Endothelial cell of umbilical vein (primary cell): ENCODE measurements around the gene CAMKMT. TPM values are rescaled to one million over a fixed set of nuclear protein-coding genes. Genes with fewer than 3 reads are reported as not detected.

Experiments used
- BruUV-seq: library from RNA; stranded (reverse); fragments of 400-500 nt; replicated peaks from 2 replicates; lab custom pipeline; 2021; lab: Mats Ljungman, UMichigan
- CTCF ChIA-PET: fragments of 300-600, 350-600 bp; sonication (Branson Sonifier 250); formaldehyde crosslinking; loops from one replicate; lab custom pipeline; 2021; ENCODE audit warnings: antibody characterized with exemption, inconsistent platforms; lab: Charles Lee
- POLR2A ChIA-PET: fragments of 300-600, 350-600 bp; sonication (Branson Sonifier 250); formaldehyde crosslinking; loops from one replicate; lab custom pipeline; 2021; ENCODE audit warnings: antibody characterized with exemption, inconsistent platforms; lab: Charles Lee
- DNase-seq: peaks from one replicate; pipeline ENCODE4 v3.0.0-alpha.2; 2011; ENCODE audit warnings: low read depth, low spot score
- FAIRE-seq: peaks from 2 replicates; lab custom pipeline; 2011; peaks lifted over from hg19 to GRCh38; lab: Jason Lieb, UNC
- H2AFZ ChIP-seq: 2 replicates; pipeline ENCODE4 v1.6.0; 2012; ENCODE audit warnings: low read depth, low read length, control low read depth, inconsistent platforms
- H3K27ac ChIP-seq: 2 replicates; pipeline ENCODE4 v1.5.1; 2011; ENCODE audit warnings: low read depth, mild to moderate bottlenecking, control low read depth, low read length, moderate library complexity; ENCODE audit not compliant: insufficient read depth
- H3K27me3 ChIP-seq, 2 experiments: 2 replicates each; pipeline versions ENCODE4 v1.6.0 to v1.6.1; 2011; ENCODE audit warnings: low read length in 2 of 2, mixed read lengths in 1 of 2; ENCODE audit not compliant: control insufficient read depth in 2 of 2, insufficient read depth in 2 of 2
- H3K36me3 ChIP-seq, 2 experiments: 2 replicates in 1 of 2; 3 replicates in 1 of 2; pipeline ENCODE4 v1.5.1; 2011; ENCODE audit warnings: low read length in 2 of 2, mild to moderate bottlenecking in 1 of 2, moderate library complexity in 1 of 2; ENCODE audit not compliant: control insufficient read depth in 2 of 2, insufficient read depth in 2 of 2; ENCODE audit errors: extremely low read depth in 1 of 2
- H3K4me1 ChIP-seq: 3 replicates; pipeline ENCODE4 v1.5.1; 2011; ENCODE audit warnings: mild to moderate bottlenecking, low read length; ENCODE audit not compliant: control insufficient read depth, insufficient read depth; ENCODE audit errors: extremely low read depth
- H3K4me2 ChIP-seq: 2 replicates; pipeline ENCODE4 v1.6.1; 2011; ENCODE audit warnings: low read length, control low read depth, mixed read lengths; ENCODE audit not compliant: insufficient read depth
- H3K4me3 ChIP-seq, 3 experiments: fragments of 200-600 bp in 1 of 3; sonication (generic), shearing (Covaris generic) in 1 of 3; replicated peaks in 1 of 3; 2 replicates each; pipeline ENCODE4 v1.5.1; 2011 to 2016; ENCODE audit warnings: control low read depth in 3 of 3, low read length in 3 of 3, mild to moderate bottlenecking in 2 of 3, inconsistent platforms in 1 of 3, low read depth in 1 of 3, moderate library complexity in 1 of 3; ENCODE audit not compliant: insufficient read depth in 1 of 3
- H3K79me2 ChIP-seq: 2 replicates; pipeline ENCODE4 v1.6.0; 2012; ENCODE audit warnings: low read length, inconsistent platforms; ENCODE audit not compliant: control insufficient read depth, insufficient read depth
- H3K9ac ChIP-seq: replicated peaks from 2 replicates; pipeline ENCODE3; 2011; ENCODE audit warnings: low read length, control low read depth; ENCODE audit not compliant: insufficient read depth; ENCODE audit errors: extremely low read depth
- H3K9me1 ChIP-seq: replicated peaks from 3 replicates; pipeline ENCODE4 v1.6.0; 2011; ENCODE audit warnings: mild to moderate bottlenecking, low read length; ENCODE audit not compliant: control insufficient read depth, insufficient read depth; ENCODE audit errors: extremely low read depth
- H3K9me3 ChIP-seq: replicated peaks from 2 replicates; pipeline ENCODE4 v1.5.1; 2012; ENCODE audit warnings: low read length, inconsistent platforms; ENCODE audit not compliant: control insufficient read depth, insufficient read depth
- H4K20me1 ChIP-seq: replicated peaks from 2 replicates; pipeline ENCODE3; 2011; ENCODE audit warnings: mild to moderate bottlenecking, low read length; ENCODE audit not compliant: control insufficient read depth, insufficient read depth; ENCODE audit errors: extremely low read depth
- EZH2 ChIP-seq: IDR thresholded peaks from 2 replicates; pipeline ENCODE4 v1.6.1; 2012; ENCODE audit warnings: borderline replicate concordance, low read depth, mild to moderate bottlenecking, moderate library complexity, low read length, inconsistent platforms; ENCODE audit not compliant: severe bottlenecking
- FOS ChIP-seq: IDR thresholded peaks from 2 replicates; pipeline ENCODE4 v1.6.1; 2011; ENCODE audit warnings: mild to moderate bottlenecking, low read length, moderate library complexity, borderline replicate concordance; ENCODE audit not compliant: insufficient read depth
- GATA2 ChIP-seq: IDR thresholded peaks from 2 replicates; pipeline ENCODE4 v1.7.0; 2011; ENCODE audit warnings: low read depth, mild to moderate bottlenecking, moderate library complexity, mixed read lengths, low read length; ENCODE audit not compliant: insufficient read length, insufficient read depth
- JUN ChIP-seq: IDR thresholded peaks from 2 replicates; pipeline ENCODE4 v1.6.1; 2011; ENCODE audit warnings: borderline replicate concordance, low read depth; ENCODE audit not compliant: insufficient read length, insufficient read depth
- MYC ChIP-seq: IDR thresholded peaks from one replicate; pipeline ENCODE4 v1.6.1; 2011; ENCODE audit warnings: mild to moderate bottlenecking, low read depth, low read length
- POLR2A ChIP-seq: IDR thresholded peaks from 2 replicates; pipeline ENCODE4 v1.6.1; 2012; ENCODE audit warnings: low read depth, mild to moderate bottlenecking, control low read depth, low read length
- POLR2AphosphoS5 ChIP-seq: IDR thresholded peaks from 2 replicates; pipeline ENCODE4 v1.6.1; 2012; ENCODE audit warnings: low read depth, mild to moderate bottlenecking, control low read depth, low read length, moderate library complexity; ENCODE audit not compliant: insufficient read depth
- dilution Hi-C: fragments of 300-500 bp; cut with MboI; formaldehyde crosslinking; loops from one replicate; pipeline ENCODE4 v1.15.0; 2019; ENCODE audit warnings: low sequenced_read_pairs; ENCODE audit not compliant: extremely low pct_ligation_motif_present
- intact Hi-C: fragments of 100-400 bp; cut with micrococcal nuclease; formaldehyde crosslinking; loops from one replicate; pipeline ENCODE4 v1.10.0; 2022
- polyA plus RNA-seq, 4 experiments: library from polyadenylated mRNA; depleted of rRNA in 3 of 4; stranded (reverse) in 3 of 4; unstranded in 1 of 4; fragments of >200 nt; gene quantifications; 2 replicates each; pipeline versions ENCODE4 v1.2.1 to v1.2.3, GENCODE V29; 2011 to 2012; ENCODE audit warnings: missing spikeins in 1 of 4
- total RNA-seq: library from RNA; stranded (reverse); gene quantifications from 2 replicates; pipeline ENCODE4 v1.2.3, GENCODE V29; 2021
- TF ChIP-seq, protein P1 (sequence below): IDR thresholded peaks from 2 replicates; pipeline ENCODE4 v1.6.1; 2011; ENCODE audit not compliant: insufficient read depth, insufficient read length
- TF ChIP-seq, protein P2 (sequence below), 2 donors: IDR thresholded peaks; 1 replicate in 1 of 2; 2 replicates in 1 of 2; pipeline ENCODE4 v1.5.1; 2011; ENCODE audit warnings: low read length in 2 of 2, mild to moderate bottlenecking in 2 of 2, moderate library complexity in 2 of 2, control low read depth in 1 of 2, inconsistent platforms in 1 of 2, low read depth in 1 of 2; ENCODE audit not compliant: insufficient read depth in 1 of 2; ENCODE audit errors: extremely low read depth in 1 of 2

Gene CAMKMT
- total and polyA plus RNA-seq, 2 donors (not counting 3 experiments of a cell fraction or from before 2014, with no cell fraction given): 4.1 to 10.7 TPM

DNA sequence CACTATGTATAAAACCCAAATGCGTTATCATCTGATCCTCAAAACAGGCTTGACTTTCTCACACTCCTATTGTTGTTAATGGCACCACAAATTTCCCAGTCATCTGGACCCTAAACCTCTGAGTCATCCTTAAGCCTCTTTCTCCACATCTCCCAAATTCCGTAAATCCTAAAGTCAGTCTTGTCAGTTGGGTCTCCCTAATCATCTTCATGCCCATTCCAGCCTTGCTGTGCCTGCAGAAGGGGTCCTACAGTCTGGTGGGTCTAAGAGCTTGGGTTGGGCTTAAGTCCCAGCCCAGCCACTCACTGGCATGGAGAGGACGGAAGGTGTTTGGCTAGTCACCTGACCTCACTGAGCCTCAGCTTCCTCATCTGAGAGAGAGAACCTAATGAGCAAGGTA, 314.6 kb downstream of the CAMKMT start:
- Histone ChIP-seq H3K9me1 (no peaks in the 10 kb centered on the region), H3K4me2 (no peak overlapping the region), H3K4me1 (no peaks in the 10 kb centered on the region), H3K27ac (no peak overlapping the region), H3K36me3 (no peaks in the 10 kb centered on the region), H2AFZ (no peak overlapping the region), H3K79me2 (no peaks in the 10 kb centered on the region), H4K20me1 (no peaks in the 10 kb centered on the region), H3K4me3 (no peak overlapping the region), H3K27me3 (no peaks in the 10 kb centered on the region), H3K9ac (no peak overlapping the region), H3K9me3 (no peaks in the 10 kb centered on the region)
- FAIRE-seq (no peak), DNase-seq (no peak)
- no peak for TF ChIP-seq POLR2AphosphoS5
- TF ChIP-seq GATA2: no peak
- no peak for TF ChIP-seq JUN
- TF ChIP-seq, protein P1, sequence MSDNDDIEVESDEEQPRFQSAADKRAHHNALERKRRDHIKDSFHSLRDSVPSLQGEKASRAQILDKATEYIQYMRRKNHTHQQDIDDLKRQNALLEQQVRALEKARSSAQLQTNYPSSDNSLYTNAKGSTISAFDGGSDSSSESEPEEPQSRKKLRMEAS: no peak
- POLR2A ChIA-PET: no interaction called here
- CTCF ChIA-PET: interaction anchor here (1.5 kb wide), 1 partner anchor 197 kb away, joined by 8 read pairs; no protein-coding TSS in a partner anchor
- dilution Hi-C loops (no loop called here), intact Hi-C loops (no loop called here)
- BruUV-seq: no TSS peak

GRCh38 chr2:44679584-44679983, 317.8 kb downstream of the CAMKMT start:
- Histone ChIP-seq H3K36me3 (no peaks in the 10 kb centered on the region), H3K4me1 (no peaks in the 10 kb centered on the region), H3K4me2 (no peak overlapping the region), H3K9me1 (no peaks in the 10 kb centered on the region), H3K9ac (no peak overlapping the region), H3K27ac (no peak overlapping the region), H3K4me3 (no peak overlapping the region), H2AFZ (no peak overlapping the region), H3K27me3 (no peaks in the 10 kb centered on the region), H4K20me1 (no peaks in the 10 kb centered on the region), H3K79me2 (no peaks in the 10 kb centered on the region), H3K9me3 (no peaks in the 10 kb centered on the region)
- BruUV-seq: no TSS peak
- TF ChIP-seq FOS (no peak), MYC (no peak), POLR2AphosphoS5 (no peak), JUN (no peak), EZH2 (no peak), POLR2A (no peak), GATA2 (no peak)
- TF ChIP-seq, protein P2, sequence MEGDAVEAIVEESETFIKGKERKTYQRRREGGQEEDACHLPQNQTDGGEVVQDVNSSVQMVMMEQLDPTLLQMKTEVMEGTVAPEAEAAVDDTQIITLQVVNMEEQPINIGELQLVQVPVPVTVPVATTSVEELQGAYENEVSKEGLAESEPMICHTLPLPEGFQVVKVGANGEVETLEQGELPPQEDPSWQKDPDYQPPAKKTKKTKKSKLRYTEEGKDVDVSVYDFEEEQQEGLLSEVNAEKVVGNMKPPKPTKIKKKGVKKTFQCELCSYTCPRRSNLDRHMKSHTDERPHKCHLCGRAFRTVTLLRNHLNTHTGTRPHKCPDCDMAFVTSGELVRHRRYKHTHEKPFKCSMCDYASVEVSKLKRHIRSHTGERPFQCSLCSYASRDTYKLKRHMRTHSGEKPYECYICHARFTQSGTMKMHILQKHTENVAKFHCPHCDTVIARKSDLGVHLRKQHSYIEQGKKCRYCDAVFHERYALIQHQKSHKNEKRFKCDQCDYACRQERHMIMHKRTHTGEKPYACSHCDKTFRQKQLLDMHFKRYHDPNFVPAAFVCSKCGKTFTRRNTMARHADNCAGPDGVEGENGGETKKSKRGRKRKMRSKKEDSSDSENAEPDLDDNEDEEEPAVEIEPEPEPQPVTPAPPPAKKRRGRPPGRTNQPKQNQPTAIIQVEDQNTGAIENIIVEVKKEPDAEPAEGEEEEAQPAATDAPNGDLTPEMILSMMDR (IDR thresholded peaks at IDR 0.05; ENCODE audit: extremely low read depth in 1 of 2, insufficient read depth in 1 of 2, low read depth in 1 of 2, low read length in 2 of 2): no peak
- TF ChIP-seq, protein P1: no peak
- FAIRE-seq (no peak), DNase-seq (no peak)
- ChIA-PET POLR2A (no interaction called here), CTCF (no interaction called here)
- dilution Hi-C loops (no loop called here), intact Hi-C loops (no loop called here)
